LNCaP clone FGC (cell line): ENCODE measurements around the gene NUP205.

ENCODE experiments used
- DNase-seq: peaks from one replicate; pipeline ENCODE4 v3.0.0-alpha.2; 2011; ENCODE audit warnings: low read depth
- H3K4me3 ChIP-seq: 2 replicates; pipeline ENCODE4 v1.5.1; 2011; ENCODE audit warnings: mild to moderate bottlenecking, low read depth, low read length, control low read depth
- CTCF ChIP-seq: IDR thresholded peaks from 2 replicates; pipeline ENCODE4 v1.5.1; 2012; ENCODE audit warnings: mild to moderate bottlenecking; ENCODE audit not compliant: control insufficient read depth, insufficient read depth; ENCODE audit errors: extremely low read depth

NUP205 gene

GRCh38 chr7:135560631-135561030 is 2.9 kb downstream of the NUP205 start:
- H3K4me3 ChIP-seq = no peak overlapping the region
- DNase-seq = no peak
- no peak for TF ChIP-seq CTCF

GRCh38 chr7:135562720-135563119 is 5.0 kb downstream of the NUP205 start:
- TF ChIP-seq CTCF = no peak
- no peak for DNase-seq
- H3K4me3 ChIP-seq = no peak overlapping the region

GRCh38 chr7:135571834-135572233 is 14.1 kb downstream of the NUP205 start:
- DNase-seq = no peak
- no peak for TF ChIP-seq CTCF
- H3K4me3 ChIP-seq = no peak overlapping the region

GRCh38 chr7:135573541-135573940 is 15.8 kb downstream of the NUP205 start:
- no peak for DNase-seq
- no peak for TF ChIP-seq CTCF
- no peak overlapping the region for H3K4me3 ChIP-seq

- no peak for DNase-seq
- no peak for TF ChIP-seq CTCF
- no peak overlapping the region for H3K4me3 ChIP-seq
Observed at GRCh38 chr7:135575296-135575695, 17.6 kb downstream of the NUP205 start.

- TF ChIP-seq CTCF = no peak
- no peak for DNase-seq
- no peak overlapping the region for H3K4me3 ChIP-seq
Observed at GRCh38 chr7:135578569-135578968, 20.9 kb downstream of the NUP205 start.
